HG02852 (cell line): ENCODE data around the gene ZP2.
"Not testable (repeated sequence)": the region's sequence is repeated elsewhere in the genome, so short reads cannot be mapped to it uniquely, and the experiment has no call there.

Experiments used
- ATAC-seq: cut with Tn5 transposase; IDR thresholded peaks from one replicate; pipeline ENCODE4 v1.9.1; 2021; ENCODE audit warnings: mild to moderate bottlenecking, moderate library complexity; ENCODE audit not compliant: unreplicated experiment

The ZP2 gene

GRCh38 chr16:21153124-21153729 lies 58.1 kb downstream of the ZP2 start:
- ATAC-seq, result not testable (repeated sequence)

GRCh38 chr16:21152160-21153030 lies 59.0 kb downstream of the ZP2 start:
- ATAC-seq, result not testable (repeated sequence)

- ATAC-seq, result no peak
These were observed 60.9 kb downstream of the ZP2 start, which contains the start of gene DNAH3 for GRCh38 chr16:21150375-21151001. Gene DNAH3 (minus strand): TSS chr16:21150846. CDS start chr16:21150319, 527 bp downstream.
